Ishikawa (cell line): Measurements from ENCODE around the gene SRBD1.

ENCODE experiments used
- EP300 ChIP-seq: IDR thresholded peaks from 2 replicates; pipeline ENCODE4 v1.6.1; 2012; ENCODE audit warnings: borderline replicate concordance
- FOXM1 ChIP-seq: IDR thresholded peaks from 2 replicates; pipeline ENCODE4 v1.6.1; 2012; ENCODE audit warnings: low read depth, borderline replicate concordance
- ZBTB7A ChIP-seq: IDR thresholded peaks from 2 replicates; pipeline ENCODE4 v1.6.1; 2012; ENCODE audit warnings: low read depth

DNA sequence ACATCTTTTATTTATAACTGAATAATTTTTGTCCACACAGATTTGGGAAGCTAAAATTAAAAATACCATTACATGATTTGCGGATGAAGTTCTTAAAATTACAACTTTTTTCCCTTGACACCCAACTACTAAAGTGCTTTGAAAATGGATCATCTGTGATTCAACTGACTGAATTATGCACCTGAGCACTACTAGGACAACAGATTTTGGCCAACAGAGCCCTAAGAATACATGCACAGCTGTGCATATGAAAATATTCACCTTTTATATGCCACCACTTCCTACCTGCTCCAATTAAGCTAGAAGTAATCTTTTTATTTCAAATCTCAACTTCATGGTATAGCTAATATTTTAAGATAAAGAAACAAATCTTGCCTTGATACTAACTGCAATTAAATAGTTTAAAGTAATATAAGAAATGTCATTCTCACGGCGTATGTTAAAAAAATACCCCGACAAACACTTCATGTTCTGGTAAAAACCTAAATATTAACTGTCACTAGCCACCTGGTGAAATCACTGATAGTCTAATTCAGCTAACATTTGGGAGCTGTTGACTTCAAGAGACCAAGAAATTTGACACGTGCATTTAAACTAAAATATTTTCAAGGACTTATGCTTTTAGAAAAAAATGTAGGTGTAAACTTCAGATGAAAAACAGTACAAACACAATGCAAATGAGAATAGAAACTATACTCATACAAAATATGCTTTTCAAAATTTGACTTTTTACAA lies 153.7 kb downstream of the SRBD1 start:
- TF ChIP-seq ZBTB7A (no peak), EP300 (no peak), FOXM1 (no peak)
